HG03575 (cell line): Measurements from ENCODE around the gene MLH1.
"Not testable (repeated sequence)": the region's sequence is repeated elsewhere in the genome, so short reads cannot be mapped to it uniquely, and the experiment has no call there.

ENCODE experiments used
- ATAC-seq: cut with Tn5 transposase; IDR thresholded peaks from one replicate; pipeline ENCODE4 v1.9.1; 2021; ENCODE audit not compliant: unreplicated experiment, insufficient number of reproducible peaks, low FRiP score; ENCODE audit errors: extremely low read depth

Gene MLH1

GRCh38 chr3:37029111-37029510 lies 35.8 kb downstream of the MLH1 start:
- no peak for ATAC-seq

GRCh38 chr3:37029516-37030163 lies 36.3 kb downstream of the MLH1 start:
- ATAC-seq: no peak

GRCh38 chr3:37030588-37030987 lies 37.3 kb downstream of the MLH1 start:
- ATAC-seq: no peak

- no peak for ATAC-seq
These were observed 37.9 kb downstream of the MLH1 start for GRCh38 chr3:37031096-37031682.

- no peak for ATAC-seq
These were observed 39.6 kb downstream of the MLH1 start for GRCh38 chr3:37032961-37033360.

GRCh38 chr3:37037352-37037751 lies 44.0 kb downstream of the MLH1 start:
- ATAC-seq: no peak

GRCh38 chr3:37039161-37039846 lies 46.0 kb downstream of the MLH1 start:
- no peak for ATAC-seq

GRCh38 chr3:37040231-37040630 lies 46.9 kb downstream of the MLH1 start:
- no peak for ATAC-seq

GRCh38 chr3:37041546-37042195 lies 48.4 kb downstream of the MLH1 start:
- ATAC-seq: no peak

- ATAC-seq: not testable (repeated sequence)
These were observed 49.4 kb downstream of the MLH1 start for GRCh38 chr3:37042712-37043111.

GRCh38 chr3:37050282-37050681 lies 57.0 kb downstream of the MLH1 start:
- ATAC-seq: no peak

- ATAC-seq: no peak
These were observed 59.5 kb downstream of the MLH1 start for GRCh38 chr3:37052860-37053259.

GRCh38 chr3:37053337-37053736 lies 60.0 kb downstream of the MLH1 start:
- ATAC-seq: no peak

- no peak for ATAC-seq
These were observed 60.4 kb downstream of the MLH1 start for GRCh38 chr3:37053753-37054152.

- peak; percentile 76 for ATAC-seq
These were observed 61.1 kb downstream of the MLH1 start for GRCh38 chr3:37054370-37054769.

- not testable (repeated sequence) for ATAC-seq
These were observed 61.8 kb downstream of the MLH1 start for GRCh38 chr3:37055077-37055476.

- ATAC-seq: no peak
These were observed 63.5 kb downstream of the MLH1 start for GRCh38 chr3:37056826-37057225.

GRCh38 chr3:37058117-37058516 lies 64.8 kb downstream of the MLH1 start:
- no peak for ATAC-seq

- ATAC-seq: no peak
These were observed 71.4 kb downstream of the MLH1 start for GRCh38 chr3:37064747-37065146.

- no peak for ATAC-seq
These were observed 74.3 kb downstream of the MLH1 start for GRCh38 chr3:37067577-37067976.
